Measurements from ENCODE around the gene SIX1. TPM values are rescaled to one million over a fixed set of nuclear protein-coding genes. Genes with fewer than 3 reads are reported as not detected.

SIX1 gene
- 11.8 TPM for total RNA-seq

GRCh38 chr14:60648934-60649874 lies at the start of gene SIX1:
Gene SIX1 (minus strand): TSS chr14:60649477. CDS start chr14:60649189, 288 bp downstream.

Other genes with a start within 250 kb of the SIX1 start
- 8.5 TPM for gene C14orf39, start 163.4 kb downstream of the SIX1 start, total RNA-seq
- gene SIX6, start 140.3 kb downstream of the SIX1 start, total RNA-seq = 44.8 TPM
- gene SIX4, start 74.9 kb upstream of the SIX1 start, total RNA-seq = 9.4 TPM
- gene MNAT1, start 85.3 kb upstream of the SIX1 start, total RNA-seq = 90.1 TPM

All from camera-type eye (tissue), 1 donor.